ENCODE results near the gene BRD4.

BRD4 gene

GRCh38 chr19:15288146-15288963 is 44.0 kb downstream of the BRD4 start:
- DNase-seq, result peak; percentile 60

DNA sequence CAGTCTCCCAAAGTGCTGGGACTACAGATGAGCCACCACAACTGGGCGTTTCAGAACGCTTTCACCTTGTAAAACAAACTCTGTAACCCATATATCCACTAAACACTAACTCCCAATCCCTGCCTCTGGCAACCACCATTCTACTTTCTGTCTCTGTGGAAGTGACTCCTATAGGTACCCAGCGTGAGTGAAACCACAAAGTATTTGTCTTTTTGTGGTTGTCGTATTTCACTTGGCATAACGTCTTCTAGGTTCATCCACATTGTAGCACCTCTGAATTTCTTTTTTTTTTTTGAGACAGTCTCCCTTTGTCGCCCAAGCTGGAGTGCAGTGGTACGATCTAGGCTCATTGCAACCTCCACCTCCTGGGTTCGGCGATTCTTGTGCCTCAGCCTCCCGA is 44.8 kb downstream of the BRD4 start:
- DNase-seq, result no peak

DNA sequence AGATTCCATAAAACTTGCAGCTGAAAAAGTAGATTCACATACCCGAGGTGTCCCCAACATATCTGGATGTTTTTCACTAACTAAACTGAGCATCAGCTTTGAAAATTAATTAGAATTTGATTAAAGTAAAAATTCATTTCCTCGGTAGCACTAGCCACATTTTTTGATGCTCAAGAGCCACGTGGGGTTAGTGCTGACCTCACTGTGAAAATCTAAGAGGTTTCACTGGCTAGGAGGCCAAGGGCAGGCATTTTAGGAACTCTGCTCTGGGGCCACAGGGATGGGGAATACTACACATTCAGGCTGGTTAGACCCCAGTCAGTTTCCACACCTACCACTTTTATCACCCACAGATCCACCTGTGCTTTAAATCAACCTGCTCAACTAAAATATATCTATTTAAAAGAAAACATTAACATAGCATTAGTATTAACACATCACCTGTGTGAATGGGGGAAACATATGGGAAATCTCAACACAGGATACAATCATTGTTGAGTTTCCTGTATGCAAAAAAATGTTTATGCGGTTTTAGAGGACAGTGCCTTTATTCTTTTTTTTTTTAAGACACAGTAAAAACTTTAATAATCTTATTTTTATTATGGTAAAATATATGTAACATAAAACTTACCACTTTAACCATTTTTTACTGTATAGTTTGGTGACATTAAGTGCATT is 45.5 kb downstream of the BRD4 start:
- DNase-seq, result no peak

DNA sequence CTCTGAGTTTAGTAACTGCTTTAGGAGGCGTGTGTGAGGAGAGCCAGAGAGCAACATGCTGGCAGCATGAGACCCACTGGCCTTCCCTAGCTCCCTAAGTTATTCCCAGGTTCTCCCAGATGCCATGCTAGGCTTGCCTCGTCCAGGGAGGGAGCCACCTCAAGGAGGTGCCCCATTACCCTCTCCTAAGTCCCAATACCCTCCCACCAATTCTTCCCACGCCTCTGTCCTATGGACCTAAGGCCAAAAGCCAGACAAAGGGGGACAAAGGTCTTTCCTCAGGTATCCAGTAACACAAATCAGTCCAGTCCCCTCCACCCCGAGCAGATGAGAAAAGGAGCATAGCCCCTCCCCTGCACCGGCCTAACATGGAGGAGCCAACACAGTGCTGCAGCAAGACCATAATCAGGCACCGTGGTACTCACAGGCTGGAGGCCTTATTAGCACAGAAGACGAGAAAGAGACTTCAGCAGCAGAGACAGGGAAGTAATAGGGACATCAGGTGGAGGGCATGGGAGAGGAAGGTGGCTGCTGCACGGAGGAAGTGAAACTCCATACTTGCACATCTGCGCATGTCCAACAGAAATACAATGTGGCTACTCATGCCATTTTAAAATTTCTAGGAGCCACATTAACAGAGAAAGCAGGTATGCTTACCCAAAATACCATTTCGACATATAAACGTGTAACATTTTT is 46.3 kb downstream of the BRD4 start:
- no peak for DNase-seq

GRCh38 chr19:15284896-15285295 is 47.4 kb downstream of the BRD4 start:
- no peak for DNase-seq

DNA sequence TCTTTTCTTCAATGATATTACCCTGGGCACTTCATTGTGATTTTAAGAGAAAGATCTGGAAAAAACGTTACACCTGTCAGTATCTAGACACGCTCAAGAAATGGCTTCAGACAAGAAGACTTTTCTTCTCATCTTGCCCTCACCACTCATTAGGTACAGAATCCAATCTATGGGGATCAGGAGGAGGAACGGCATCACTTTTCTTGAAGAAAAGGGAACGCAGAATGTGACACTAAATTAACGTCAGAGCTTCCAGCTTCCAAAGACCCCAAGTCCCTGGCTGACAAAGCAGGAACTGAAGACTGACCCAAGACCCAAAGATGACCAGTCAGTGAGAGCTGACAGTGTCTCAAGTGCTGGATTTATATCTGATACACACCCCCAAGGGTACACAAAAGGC is 48.2 kb downstream of the BRD4 start:
- no peak for DNase-seq

DNA sequence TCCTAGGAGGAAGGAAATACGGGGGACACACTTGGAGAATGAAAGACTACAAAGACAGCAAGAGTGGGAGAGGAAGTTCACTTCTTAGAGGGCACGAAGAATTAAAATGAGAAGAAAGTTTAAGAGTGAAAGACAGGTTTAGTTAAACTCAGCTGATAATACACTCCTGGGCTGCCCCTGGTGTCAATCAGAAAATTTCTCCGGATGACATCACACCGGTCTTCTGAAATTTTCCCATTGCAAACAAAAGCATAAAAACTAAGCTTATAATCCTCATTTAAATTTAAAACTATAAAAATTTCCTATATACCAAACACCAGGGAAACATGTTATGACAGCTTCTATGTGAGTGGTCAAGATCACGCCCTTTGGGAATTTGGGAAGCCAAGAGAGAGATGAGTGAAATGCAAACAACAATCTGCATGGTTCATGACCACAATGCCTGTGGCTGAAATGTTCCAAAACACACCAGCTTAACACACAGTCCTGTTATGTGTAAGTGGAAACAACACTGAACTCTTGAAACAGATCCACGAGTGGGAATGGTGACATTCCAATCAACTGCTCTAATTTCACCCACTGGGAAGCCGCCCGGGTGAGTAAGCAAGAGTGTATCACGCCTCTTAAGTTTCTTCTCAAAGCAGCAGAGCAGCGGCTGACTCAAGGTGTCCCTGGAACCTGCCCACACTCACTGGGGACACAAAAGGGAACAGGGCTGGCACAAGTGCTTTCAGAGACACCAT is 49.0 kb downstream of the BRD4 start:
- DNase-seq, result no peak

- DNase-seq, result no peak
Measured at GRCh38 chr19:15282311-15282705, 50.0 kb downstream of the BRD4 start.

GRCh38 chr19:15280915-15281683 is 51.2 kb downstream of the BRD4 start:
- peak; percentile 88 for DNase-seq

- no peak for DNase-seq
Measured at GRCh38 chr19:15280048-15280725, 52.2 kb downstream of the BRD4 start.

DNA sequence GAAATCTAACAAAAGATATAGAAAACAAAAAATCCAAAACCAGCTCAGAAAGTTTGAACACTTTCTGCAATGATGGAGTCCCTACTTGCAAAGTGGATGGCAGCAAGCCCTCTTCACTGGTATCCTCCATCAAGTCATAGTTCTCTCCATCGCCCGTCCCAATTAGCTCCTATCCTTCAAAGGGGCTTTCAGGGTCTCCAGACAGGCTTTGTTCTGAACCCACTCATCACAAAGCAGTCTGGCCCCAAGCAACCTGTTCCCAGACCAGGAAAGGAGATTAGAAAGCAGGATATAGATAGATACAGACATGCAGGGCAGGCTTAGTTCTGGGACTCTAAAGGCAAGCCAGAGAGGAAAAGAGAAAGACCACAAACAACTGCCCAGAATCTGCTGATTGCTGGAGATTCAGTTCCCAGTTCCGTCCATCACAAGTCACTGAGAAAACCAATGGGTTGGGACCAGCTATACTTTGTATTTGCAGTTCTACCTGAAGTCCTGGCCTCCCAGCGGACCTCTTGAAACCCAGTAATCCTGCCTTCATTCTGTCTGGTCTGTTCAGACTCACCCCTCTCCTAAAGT is 52.9 kb downstream of the BRD4 start:
- no peak for DNase-seq

GRCh38 chr19:15276620-15277215 is 55.6 kb downstream of the BRD4 start:
- DNase-seq, result no peak

GRCh38 chr19:15274477-15274876 is 57.9 kb downstream of the BRD4 start:
- no peak for DNase-seq

GRCh38 chr19:15269806-15270205 is 62.5 kb downstream of the BRD4 start:
- DNase-seq, result no peak

DNA sequence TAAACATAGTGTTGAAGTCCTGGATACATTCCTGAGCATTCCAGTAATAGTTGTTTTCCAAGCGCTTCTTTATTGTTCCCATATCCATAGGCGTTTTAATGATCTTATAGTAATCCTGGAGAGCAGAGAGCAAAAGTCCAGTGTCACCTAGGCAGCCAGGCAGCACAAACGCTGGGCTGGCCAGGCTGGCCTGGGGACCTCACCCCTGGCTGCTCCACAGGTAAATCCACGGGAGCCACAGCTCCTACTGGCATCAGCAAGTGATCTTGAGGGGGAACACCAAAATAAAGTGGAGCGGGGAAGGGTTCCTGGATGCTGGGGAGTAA is 63.4 kb downstream of the BRD4 start:
- DNase-seq, result no peak

- DNase-seq, result no peak
Measured at GRCh38 chr19:15268192-15268927, 64.0 kb downstream of the BRD4 start.

DNA sequence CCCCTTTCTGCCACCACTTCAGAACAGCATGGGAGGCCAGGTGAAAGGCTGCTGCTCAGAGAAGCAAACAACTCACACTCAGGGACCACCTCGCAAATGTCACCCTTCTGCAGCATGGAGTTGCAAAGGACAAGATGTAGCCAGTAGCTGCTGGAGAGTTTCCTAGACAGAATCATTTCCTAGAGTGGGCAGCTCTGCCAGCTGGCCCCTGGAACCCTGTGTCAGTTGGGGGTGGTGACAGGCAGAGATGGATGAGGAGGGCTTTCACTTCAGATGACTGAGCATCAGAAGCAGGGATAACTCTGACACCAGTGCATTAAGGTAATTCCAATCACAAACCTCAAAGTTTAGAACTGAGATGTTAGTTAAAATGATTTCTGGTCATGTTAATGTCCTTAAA is 65.7 kb downstream of the BRD4 start:
- DNase-seq, result no peak

DNA sequence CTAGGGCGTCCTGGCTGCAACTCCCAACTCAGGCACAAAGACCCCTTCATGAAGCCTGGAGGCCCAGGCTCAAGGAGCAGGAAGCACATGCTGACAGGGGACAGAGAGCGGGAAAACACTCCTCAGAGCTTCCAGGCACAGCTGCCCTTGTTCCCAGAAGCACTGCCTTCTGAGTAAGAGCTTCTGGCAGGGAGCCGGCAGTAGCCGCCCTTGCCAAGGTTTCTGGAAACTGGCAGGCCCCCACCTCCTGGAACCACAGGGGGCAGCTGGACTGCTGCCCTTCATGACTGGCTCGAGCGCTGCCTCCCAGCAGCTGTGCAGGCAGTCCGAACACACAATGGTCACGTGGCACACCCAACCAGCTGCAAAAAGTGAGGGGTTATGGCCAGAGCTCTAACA is 66.5 kb downstream of the BRD4 start:
- peak; percentile 92 for DNase-seq

- DNase-seq, result no peak
Measured at GRCh38 chr19:15265214-15265849, 67.0 kb downstream of the BRD4 start.

DNA sequence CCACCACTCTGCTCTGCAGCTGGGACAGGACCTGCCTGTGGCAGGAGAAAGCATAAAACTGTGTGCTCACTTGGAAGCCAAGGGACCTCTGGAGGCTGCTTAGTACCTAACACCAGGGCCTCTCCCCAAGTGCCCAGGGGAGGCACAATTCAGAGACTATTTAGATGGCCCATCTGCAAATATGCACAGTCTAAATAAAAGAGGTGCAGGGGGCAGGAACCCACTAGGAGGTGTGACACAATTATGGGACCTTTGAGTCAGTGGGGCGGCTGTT is 67.5 kb downstream of the BRD4 start:
- no peak for DNase-seq
